K562 (cell line): ENCODE results near the gene ZNF408. TPM values are rescaled to one million over a fixed set of nuclear protein-coding genes. Genes with fewer than 3 reads are reported as not detected.

ENCODE experiments used
- ATAC-seq: fragments of 200-7000 bp; cut with Tn5 transposase; 3 replicates; pipeline ENCODE4 v1.9.1; 2020; ENCODE audit warnings: moderate library complexity
- BruUV-seq: library from RNA; stranded (reverse); fragments of 400-500 nt; replicated peaks from 2 replicates; lab custom pipeline; 2021; lab: Mats Ljungman, UMichigan
- CTCF ChIA-PET: fragments of 300-600 bp; formaldehyde crosslinking; extraction: SDS; loops from one replicate; lab custom pipeline; 2021; ENCODE audit warnings: low intra/inter-chr PET ratio; lab: Yijun Ruan, JAX
- POLR2A ChIA-PET: fragments of 300-600, 350-650 bp; sonication (Branson Sonifier 250); formaldehyde crosslinking; extraction: SDS; loops from one replicate; lab custom pipeline; 2021; ENCODE audit warnings: antibody characterized with exemption, inconsistent platforms; lab: Yijun Ruan, JAX
- DNase-seq, 4 experiments: peaks; one replicate each; pipeline versions ENCODE4 v3.0.0 to v3.0.0-alpha.2; 2011 to 2018; ENCODE audit warnings: low spot score in 3 of 4, mixed read lengths in 3 of 4; ENCODE audit errors: extremely low read depth in 1 of 4
- FAIRE-seq: peaks from 2 replicates; lab custom pipeline; 2011; peaks lifted over from hg19 to GRCh38; lab: Jason Lieb, UNC
- H2AFZ ChIP-seq: 2 replicates; pipeline ENCODE4 v1.6.0; 2011; ENCODE audit warnings: low read depth, low read length, control low read depth, inconsistent platforms
- H3K27ac ChIP-seq: fragments of 200-600 bp; 3 replicates; pipeline ENCODE4 v1.8.0; 2011; ENCODE audit warnings: low read depth, mild to moderate bottlenecking, control low read depth, inconsistent platforms, low read length, moderate library complexity, mixed read lengths; ENCODE audit errors: extremely low read depth
- H3K27me3 ChIP-seq, 2 experiments: fragments of 300-600 bp in 1 of 2; 2 replicates in 1 of 2; 3 replicates in 1 of 2; pipeline versions ENCODE4 v1.6.0 to v1.8.0; 2011; ENCODE audit warnings: inconsistent platforms in 2 of 2, low read length in 2 of 2, mild to moderate bottlenecking in 1 of 2, mixed read lengths in 1 of 2, moderate library complexity in 1 of 2; ENCODE audit not compliant: control insufficient read depth in 2 of 2, insufficient read depth in 2 of 2
- H3K36me3 ChIP-seq: fragments of 300-600 bp; 3 replicates; pipeline ENCODE4 v1.8.0; 2011; ENCODE audit warnings: mild to moderate bottlenecking, low read length, inconsistent platforms; ENCODE audit not compliant: control insufficient read depth, insufficient read depth
- H3K4me1 ChIP-seq, 2 experiments: fragments of 200-600 bp in 1 of 2; replicated peaks in 1 of 2; 2 replicates in 1 of 2; 3 replicates in 1 of 2; pipeline versions ENCODE4 v1.5.1 to v1.8.0; 2011; ENCODE audit warnings: inconsistent platforms in 2 of 2, low read length in 2 of 2, mild to moderate bottlenecking in 1 of 2, mixed read lengths in 1 of 2, moderate library complexity in 1 of 2; ENCODE audit not compliant: control insufficient read depth in 2 of 2, insufficient read depth in 2 of 2
- H3K4me2 ChIP-seq: 2 replicates; pipeline ENCODE4 v1.6.1; 2011; ENCODE audit warnings: low read length, control low read depth, inconsistent platforms, mixed read lengths; ENCODE audit not compliant: insufficient read depth
- H3K4me3 ChIP-seq: fragments of 200-600 bp; sonication (generic), shearing (Covaris generic); 2 replicates; pipeline ENCODE4 v1.5.1; 2016; ENCODE audit warnings: control low read depth, inconsistent platforms
- H3K79me2 ChIP-seq: fragments of 200-600 bp; 3 replicates; pipeline ENCODE4 v1.8.0; 2011; ENCODE audit warnings: low read length, inconsistent platforms; ENCODE audit not compliant: control insufficient read depth, insufficient read depth
- H3K9ac ChIP-seq, 2 experiments: 2 replicates each; pipeline versions ENCODE4 v1.6.0 to v1.6.1; 2011; ENCODE audit warnings: low read depth in 2 of 2, low read length in 2 of 2, control low read depth in 1 of 2, inconsistent platforms in 1 of 2, mild to moderate bottlenecking in 1 of 2, mixed read lengths in 1 of 2; ENCODE audit not compliant: insufficient read depth in 1 of 2
- H3K9me1 ChIP-seq: one replicate; pipeline ENCODE4 v1.6.0; 2011; ENCODE audit warnings: inconsistent platforms, mild to moderate bottlenecking, low read length, moderate library complexity; ENCODE audit not compliant: control insufficient read depth, insufficient read depth
- H3K9me3 ChIP-seq: replicated peaks from 2 replicates; pipeline ENCODE4 v1.5.1; 2011; ENCODE audit warnings: low read depth, low read length, inconsistent platforms; ENCODE audit not compliant: control insufficient read depth, insufficient read depth
- H4K20me1 ChIP-seq: replicated peaks from 2 replicates; pipeline ENCODE4 v1.6.1; 2011; ENCODE audit warnings: low read length, inconsistent platforms, mixed read lengths; ENCODE audit not compliant: control insufficient read depth, insufficient read depth
- E2F1 ChIP-seq: sonication (generic); formaldehyde crosslinking; IDR thresholded peaks from 2 replicates; pipeline ENCODE4 v1.8.1; 2023; ENCODE audit warnings: mild to moderate bottlenecking, missing genetic modification reagents, moderate library complexity
- EZH2 ChIP-seq: IDR thresholded peaks from 2 replicates; pipeline ENCODE4 v1.6.1; 2012; ENCODE audit warnings: low read depth, mild to moderate bottlenecking, inconsistent platforms, low read length, borderline replicate concordance
- FOS ChIP-seq: IDR thresholded peaks from 3 replicates; pipeline ENCODE4 v1.6.1; 2011; ENCODE audit not compliant: insufficient read length; ENCODE audit errors: extremely low read depth
- HNRNPH1 ChIP-seq: fragments of 200-400 bp; formaldehyde crosslinking; optimal IDR thresholded peaks from 2 replicates; pipeline ENCODE3; 2017; ENCODE audit warnings: low read depth, mild to moderate bottlenecking, low read length, moderate library complexity
- KDM2B ChIP-seq: fragments of 250-450 bp; sonication (Bioruptor Pico); IDR thresholded peaks from 2 replicates; pipeline ENCODE4 v1.8.0; 2021; ENCODE audit warnings: mild to moderate bottlenecking, moderate library complexity
- MEF2A ChIP-seq: IDR thresholded peaks from 2 replicates; pipeline ENCODE4 v1.6.1; 2011; ENCODE audit warnings: low read depth, mild to moderate bottlenecking, low read length, moderate library complexity; ENCODE audit not compliant: control insufficient read depth
- NONO ChIP-seq, 2 experiments: fragments of 200-400 bp in 1 of 2; fragments of 450-650 bp in 1 of 2; formaldehyde crosslinking in 1 of 2; IDR thresholded peaks; 2 replicates each; pipeline ENCODE4 v1.6.1; 2017; ENCODE audit warnings: low read depth in 2 of 2, mild to moderate bottlenecking in 2 of 2, moderate library complexity in 2 of 2, low read length in 1 of 2
- RBM15 ChIP-seq: fragments of 200-400 bp; formaldehyde crosslinking; IDR thresholded peaks from 2 replicates; pipeline ENCODE4 v1.6.1; 2018; ENCODE audit warnings: mild to moderate bottlenecking, low read length, moderate library complexity; ENCODE audit not compliant: insufficient read depth
- RBM22 ChIP-seq: fragments of 200-400 bp; formaldehyde crosslinking; IDR thresholded peaks from 2 replicates; pipeline ENCODE4 v1.6.1; 2018; ENCODE audit warnings: low read length, low read depth; ENCODE audit not compliant: poor library complexity, severe bottlenecking
- SRSF9 ChIP-seq: fragments of 200-400 bp; formaldehyde crosslinking; IDR thresholded peaks from 2 replicates; pipeline ENCODE4 v1.6.1; 2017; ENCODE audit warnings: low read depth, low read length, borderline replicate concordance
- TEAD2 ChIP-seq: fragments of 450-650 bp; IDR thresholded peaks from 2 replicates; pipeline ENCODE4 v1.6.1; 2016; ENCODE audit warnings: missing genetic modification characterization, control low read depth, missing compliant biosample characterization
- U2AF2 ChIP-seq: fragments of 200-400 bp; formaldehyde crosslinking; optimal IDR thresholded peaks from 2 replicates; pipeline ENCODE3; 2017; ENCODE audit warnings: low read depth, mild to moderate bottlenecking, low read length
- XRCC4 ChIP-seq: IDR thresholded peaks from one replicate; pipeline ENCODE4 v1.6.1; 2011; ENCODE audit not compliant: insufficient read depth, insufficient read length; ENCODE audit errors: extremely low read depth
- ZNF263 ChIP-seq: sonication (generic); formaldehyde crosslinking; IDR thresholded peaks from 2 replicates; pipeline ENCODE4 v1.8.0; 2022; ENCODE audit warnings: mild to moderate bottlenecking, missing genetic modification reagents, borderline replicate concordance
- ZNF277 ChIP-seq: fragments of 250-450 bp; sonication (Bioruptor Pico); IDR thresholded peaks from 2 replicates; pipeline ENCODE4 v1.8.0; 2022; ENCODE audit warnings: inconsistent platforms, mild to moderate bottlenecking, moderate library complexity, borderline replicate concordance
- ZNF584 ChIP-seq: fragments of 200-800 bp; sonication (Bioruptor generic); IDR thresholded peaks from 2 replicates; pipeline ENCODE4 v1.6.1; 2016; ENCODE audit warnings: low read depth, mild to moderate bottlenecking, missing genetic modification characterization, missing compliant biosample characterization
- WGBS: fragments of 100-300 bp; shearing (Covaris generic); methylation state at CpG from one replicate; pipeline ENCODE4 v1.1.6; 2016; ENCODE audit warnings: low coverage, mixed read lengths; ENCODE audit not compliant: insufficient coverage; ENCODE audit errors: missing lambda C conversion rate; 5-methylcytosine and 5-hydroxymethylcytosine counted together
- in situ Hi-C: fragments of 300-500 bp; cut with MboI; formaldehyde crosslinking; loops from 4 replicates; pipeline ENCODE4 v1.15.0; 2018; ENCODE audit warnings: inconsistent platforms, mixed read lengths
- intact Hi-C: fragments of 100-400 bp; cut with micrococcal nuclease; formaldehyde crosslinking; loops from 2 replicates; pipeline ENCODE4 v1.14.2; 2022
- polyA plus RNA-seq, 8 experiments: library from polyadenylated mRNA; depleted of rRNA in 4 of 8; stranded (reverse) in 5 of 8; unstranded in 3 of 8; fragments of >200 nt; fragmentation: Nextera tagmentation in 2 of 8; fragmentation: Illumina TruSeq in 1 of 8; extraction: Ambion mirVana in 2 of 8; extraction: Trizol in 1 of 8; gene quantifications; 2 replicates each; pipeline versions ENCODE4 v1.2.1 to v1.2.3, GENCODE V29; 2011 to 2014; ENCODE audit warnings: inconsistent platforms in 1 of 8, missing spikeins in 1 of 8
- total RNA-seq, 7 experiments: library from RNA; depleted of rRNA in 6 of 7; stranded (reverse); fragments of >200 nt in 6 of 7; fragmentation: Illumina TruSeq in 2 of 7; extraction: Trizol in 2 of 7; gene quantifications; 2 replicates each; pipeline versions ENCODE4 v1.2.1 to v1.2.3, GENCODE V29; 2011 to 2021; ENCODE audit warnings: low replicate concordance in 1 of 7
- TF ChIP-seq, protein P1 (sequence below): sonication (generic); formaldehyde crosslinking; IDR thresholded peaks from 2 replicates; pipeline ENCODE4 v1.8.1; 2022; ENCODE audit warnings: missing genetic modification reagents
- TF ChIP-seq, protein P2 (sequence below): fragments of 450-650 bp; formaldehyde crosslinking; IDR thresholded peaks from 2 replicates; pipeline ENCODE4 v1.4.0; 2022; ENCODE audit warnings: mild to moderate bottlenecking, moderate library complexity

Gene ZNF408
- total and polyA plus RNA-seq, 9 of the 15 experiments (the other 6 are each of a cell fraction or from before 2014, with no cell fraction given): 0.15 to 18.4 (median 7.4) TPM

DNA sequence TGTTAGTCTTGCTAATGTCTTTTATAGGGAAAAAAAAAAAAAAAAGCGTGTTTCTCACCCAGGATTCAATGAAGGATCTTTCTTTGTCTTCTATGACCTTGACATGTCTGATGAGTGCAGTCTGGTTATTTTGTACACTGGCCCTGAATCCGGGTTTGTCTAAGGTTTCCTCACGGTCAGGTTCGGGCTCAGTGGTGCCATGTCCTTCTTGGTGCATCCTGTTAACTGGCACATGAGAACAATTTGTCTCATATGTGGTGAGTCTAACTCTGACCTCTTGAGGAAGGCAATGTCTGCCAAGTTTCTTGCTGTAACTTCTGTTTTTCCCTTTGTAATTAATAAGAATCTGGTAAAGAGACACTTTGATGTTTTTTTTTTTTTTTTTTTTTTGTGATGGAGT is 30.7 kb downstream of the ZNF408 start:
- no peaks in the 10 kb centered on the region for H3K9me3 ChIP-seq
- no peaks in the 10 kb centered on the region for H3K27me3 ChIP-seq
- no peak overlapping the region for H3K4me3 ChIP-seq
- no peak overlapping the region for H3K27ac ChIP-seq
- no TSS peak for BruUV-seq
- ChIA-PET POLR2A (no interaction called here), CTCF (no interaction called here)
- no peak for FAIRE-seq
- no peak for ATAC-seq
- no peaks in the 10 kb centered on the region for H3K36me3 ChIP-seq
- H4K20me1 ChIP-seq: no peaks in the 10 kb centered on the region
- H2AFZ ChIP-seq: no peak overlapping the region
- no peaks in the 10 kb centered on the region for H3K79me2 ChIP-seq
- TF ChIP-seq U2AF2: no peak
- no peak for TF ChIP-seq RBM22
- no peak for TF ChIP-seq KDM2B
- TF ChIP-seq NONO (IDR thresholded peaks at IDR 0.05; ENCODE audit: low read depth in 2 of 2, low read length in 1 of 2): no peak
- no peak for TF ChIP-seq MEF2A
- no peak for TF ChIP-seq HNRNPH1
- no peak for TF ChIP-seq FOS
- no peak for TF ChIP-seq ZNF584 (CRISPR knock-in tag)
- TF ChIP-seq, protein P1, sequence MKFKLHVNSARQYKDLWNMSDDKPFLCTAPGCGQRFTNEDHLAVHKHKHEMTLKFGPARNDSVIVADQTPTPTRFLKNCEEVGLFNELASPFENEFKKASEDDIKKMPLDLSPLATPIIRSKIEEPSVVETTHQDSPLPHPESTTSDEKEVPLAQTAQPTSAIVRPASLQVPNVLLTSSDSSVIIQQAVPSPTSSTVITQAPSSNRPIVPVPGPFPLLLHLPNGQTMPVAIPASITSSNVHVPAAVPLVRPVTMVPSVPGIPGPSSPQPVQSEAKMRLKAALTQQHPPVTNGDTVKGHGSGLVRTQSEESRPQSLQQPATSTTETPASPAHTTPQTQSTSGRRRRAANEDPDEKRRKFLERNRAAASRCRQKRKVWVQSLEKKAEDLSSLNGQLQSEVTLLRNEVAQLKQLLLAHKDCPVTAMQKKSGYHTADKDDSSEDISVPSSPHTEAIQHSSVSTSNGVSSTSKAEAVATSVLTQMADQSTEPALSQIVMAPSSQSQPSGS (CRISPR knock-in tag): no peak
- no peak for TF ChIP-seq E2F1 (CRISPR knock-in tag)
- no peak for TF ChIP-seq RBM15
- TF ChIP-seq SRSF9: no peak
- TF ChIP-seq, protein P2, sequence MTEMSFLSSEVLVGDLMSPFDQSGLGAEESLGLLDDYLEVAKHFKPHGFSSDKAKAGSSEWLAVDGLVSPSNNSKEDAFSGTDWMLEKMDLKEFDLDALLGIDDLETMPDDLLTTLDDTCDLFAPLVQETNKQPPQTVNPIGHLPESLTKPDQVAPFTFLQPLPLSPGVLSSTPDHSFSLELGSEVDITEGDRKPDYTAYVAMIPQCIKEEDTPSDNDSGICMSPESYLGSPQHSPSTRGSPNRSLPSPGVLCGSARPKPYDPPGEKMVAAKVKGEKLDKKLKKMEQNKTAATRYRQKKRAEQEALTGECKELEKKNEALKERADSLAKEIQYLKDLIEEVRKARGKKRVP (CRISPR knock-in tag): no peak
- TF ChIP-seq ZNF263: no peak
- TF ChIP-seq TEAD2 (tag): no peak
- TF ChIP-seq ZNF277 (CRISPR knock-in tag): no peak
- TF ChIP-seq XRCC4: no peak
- TF ChIP-seq EZH2: no peak
- H3K4me1 ChIP-seq: peaks cover 0 to 10% of the 10 kb centered on the region in 2 experiments; a peak in 2 of 5 replicates
- DNase-seq: no peak
- WGBS: 20% methylated on average over 3 of the region's 4 CpGs
- H3K9ac ChIP-seq: no peak overlapping the region
- in situ Hi-C loops: no loop called here
- H3K4me2 ChIP-seq: no peak overlapping the region
- H3K9me1 ChIP-seq: no peaks in the 10 kb centered on the region
- intact Hi-C loops: no loop called here
